Measurements from ENCODE around the gene WEE1. TPM values are rescaled to one million over a fixed set of nuclear protein-coding genes. Genes with fewer than 3 reads are reported as not detected.

The WEE1 gene
- total and polyA plus RNA-seq, 10 of the 15 experiments (the other 5 are each of a cell fraction or from before 2014, with no cell fraction given), result 13.8 to 69.5 (median 45.4) TPM

DNA sequence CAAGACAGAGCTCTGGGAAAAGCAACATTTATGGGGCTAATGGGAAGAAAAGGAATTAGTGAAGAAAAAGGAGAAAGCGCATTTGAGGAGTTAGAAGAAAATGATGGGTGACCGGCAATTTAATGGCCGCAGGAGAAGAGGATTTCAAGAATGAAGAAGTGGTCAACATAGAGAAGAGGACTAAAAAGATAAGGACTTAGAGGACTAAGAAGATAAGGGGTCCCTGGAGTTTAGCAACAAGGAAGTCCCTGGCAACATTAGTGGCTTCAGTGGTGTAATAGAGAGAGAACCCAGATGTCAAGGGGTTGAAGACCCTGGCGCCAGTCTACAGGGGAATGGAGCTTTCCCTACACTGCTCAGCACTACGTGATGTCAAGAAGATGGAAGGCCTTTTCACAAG lies 32.3 kb downstream of the WEE1 start (continued):
- no peak for TF ChIP-seq NFYB (IDR thresholded peaks at IDR 0.05; ENCODE audit: insufficient read depth, low read depth, low read length)
- no peak for TF ChIP-seq SREBF1 (IDR thresholded peaks at IDR 0.05; ENCODE audit: low read length)
- TF ChIP-seq, protein P1, sequence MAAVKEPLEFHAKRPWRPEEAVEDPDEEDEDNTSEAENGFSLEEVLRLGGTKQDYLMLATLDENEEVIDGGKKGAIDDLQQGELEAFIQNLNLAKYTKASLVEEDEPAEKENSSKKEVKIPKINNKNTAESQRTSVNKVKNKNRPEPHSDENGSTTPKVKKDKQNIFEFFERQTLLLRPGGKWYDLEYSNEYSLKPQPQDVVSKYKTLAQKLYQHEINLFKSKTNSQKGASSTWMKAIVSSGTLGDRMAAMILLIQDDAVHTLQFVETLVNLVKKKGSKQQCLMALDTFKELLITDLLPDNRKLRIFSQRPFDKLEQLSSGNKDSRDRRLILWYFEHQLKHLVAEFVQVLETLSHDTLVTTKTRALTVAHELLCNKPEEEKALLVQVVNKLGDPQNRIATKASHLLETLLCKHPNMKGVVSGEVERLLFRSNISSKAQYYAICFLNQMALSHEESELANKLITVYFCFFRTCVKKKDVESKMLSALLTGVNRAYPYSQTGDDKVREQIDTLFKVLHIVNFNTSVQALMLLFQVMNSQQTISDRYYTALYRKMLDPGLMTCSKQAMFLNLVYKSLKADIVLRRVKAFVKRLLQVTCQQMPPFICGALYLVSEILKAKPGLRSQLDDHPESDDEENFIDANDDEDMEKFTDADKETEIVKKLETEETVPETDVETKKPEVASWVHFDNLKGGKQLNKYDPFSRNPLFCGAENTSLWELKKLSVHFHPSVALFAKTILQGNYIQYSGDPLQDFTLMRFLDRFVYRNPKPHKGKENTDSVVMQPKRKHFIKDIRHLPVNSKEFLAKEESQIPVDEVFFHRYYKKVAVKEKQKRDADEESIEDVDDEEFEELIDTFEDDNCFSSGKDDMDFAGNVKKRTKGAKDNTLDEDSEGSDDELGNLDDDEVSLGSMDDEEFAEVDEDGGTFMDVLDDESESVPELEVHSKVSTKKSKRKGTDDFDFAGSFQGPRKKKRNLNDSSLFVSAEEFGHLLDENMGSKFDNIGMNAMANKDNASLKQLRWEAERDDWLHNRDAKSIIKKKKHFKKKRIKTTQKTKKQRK (IDR thresholded peaks at IDR 0.05; ENCODE audit: low read depth, low read length), result no peak

DNA sequence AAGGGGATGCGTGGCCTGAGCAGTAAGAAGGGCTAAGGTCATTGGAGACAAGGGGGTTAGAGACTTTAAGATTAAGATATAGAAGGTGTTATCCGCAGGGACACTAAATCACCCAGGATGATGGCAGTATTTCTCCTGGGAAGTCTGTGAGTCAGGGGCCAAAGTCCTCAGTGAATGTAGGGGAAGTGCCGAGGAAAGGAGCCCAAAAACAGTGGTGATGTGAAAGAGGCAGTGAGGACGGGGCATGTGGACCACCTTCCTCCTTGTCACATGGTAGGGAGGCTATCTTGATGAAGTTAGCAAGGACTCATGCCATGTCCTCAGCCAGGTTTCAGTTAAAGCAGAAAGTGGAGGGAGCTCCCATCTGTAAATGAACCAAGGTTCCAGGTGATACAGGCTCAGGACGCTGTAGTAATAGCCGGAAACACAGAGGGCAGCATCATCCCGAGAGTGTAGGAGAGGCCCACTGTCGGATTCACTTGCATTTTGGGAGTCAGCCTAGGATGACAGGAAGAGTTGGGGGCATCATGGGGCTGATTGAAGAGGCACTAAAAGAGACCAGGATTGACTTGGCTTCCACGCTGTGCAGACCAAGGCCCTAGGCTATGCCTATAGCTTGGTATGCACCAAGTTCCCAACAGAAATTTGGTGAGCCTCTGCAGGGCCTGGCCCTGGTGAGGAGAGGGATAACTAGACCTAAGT lies 33.5 kb downstream of the WEE1 start:
- peak; percentile 39 for ATAC-seq
- Histone ChIP-seq H4K20me1 (ENCODE audit: control insufficient read depth, insufficient read depth) (no peaks in the 10 kb centered on the region), H3K79me2 (ENCODE audit: control insufficient read depth, insufficient read depth, low read length) (no peaks in the 10 kb centered on the region), H3K9me3 (replicated peaks; ENCODE audit: control insufficient read depth, insufficient read depth, low read length) (no peaks in the 10 kb centered on the region; the same call in 2 of the 3 replicates), H3K27me3 (replicated peaks in 1 of 2; ENCODE audit: control insufficient read depth in 2 of 2, insufficient read depth in 2 of 2, low read length in 1 of 2) (no peaks in the 10 kb centered on the region; a peak in 1 of 4 replicates), H3K27ac (ENCODE audit: control insufficient read depth, insufficient read depth) (no peak overlapping the region), H2AFZ (ENCODE audit: control insufficient read depth, low read depth, low read length) (no peak overlapping the region), H3K4me1 (ENCODE audit: control insufficient read depth, insufficient read depth, low read length) (peaks cover 27% of the 10 kb centered on the region), H3K36me3 (ENCODE audit: control insufficient read depth in 2 of 2, insufficient read depth in 2 of 2, low read length in 1 of 2) (no peaks in the 10 kb centered on the region), H3K9ac (ENCODE audit: control insufficient read depth, insufficient read depth, low read length) (no peak overlapping the region), H3K4me2 (ENCODE audit: control insufficient read depth, insufficient read depth) (no peak overlapping the region), H3K4me3 (no peak overlapping the region)
- intact Hi-C loops (cut with micrococcal nuclease; ENCODE audit: unreplicated experiment), result no loop called here
- POLR2A ChIA-PET, result interaction anchor here (1.5 kb wide), 1 partner anchor 30 kb away, joined by 4 read pairs; no protein-coding TSS in a partner anchor
- RAD21 ChIA-PET (ENCODE audit: unreplicated experiment), result interaction anchor here (1.0 kb wide), 1 partner anchor 31 kb away, joined by 4 read pairs; no protein-coding TSS in a partner anchor
- 80% methylated on average over 9 of the region's 9 CpGs for WGBS (ENCODE audit: insufficient coverage, insufficient replicate concordance, low lambda C conversion rate, missing lambda C conversion rate)
- in situ Hi-C loops (cut with MboI), result no loop called here
- no TSS peak for BruUV-seq (replicated peaks)
- CTCF ChIA-PET, result interaction anchor here (0.8 to 1.5 kb wide), 3 partner anchors 31 to 142 kb away, joined by 3 to 6 read pairs (median 3); no protein-coding TSS in a partner anchor
- no peak for FAIRE-seq
- SMC1A ChIA-PET (ENCODE audit: uncharacterized antibody, unreplicated experiment), result interaction anchor here (0.6 to 2.0 kb wide), 3 partner anchors 10 to 143 kb away, joined by 3 to 4 read pairs (median 3); no protein-coding TSS in a partner anchor
- DNase-seq (ENCODE audit: low read depth, low spot score), result no peak
- TF ChIP-seq ELK1 (IDR thresholded peaks at IDR 0.05; ENCODE audit: low read depth, low read length) (no peak), IKZF2 (IDR thresholded peaks at IDR 0.05) (no peak), NFXL1 (IDR thresholded peaks at IDR 0.05; ENCODE audit: borderline replicate concordance) (no peak), RELA (IDR thresholded peaks at IDR 0.05; ENCODE audit: borderline replicate concordance, partially characterized antibody) (no peak), YBX1 (IDR thresholded peaks at IDR 0.05) (no peak), STAT1 (conservative IDR thresholded peaks at IDR 0.05) (no peak), FOS (IDR thresholded peaks at IDR 0.05; ENCODE audit: borderline replicate concordance, extremely low read depth, insufficient read length) (no peak), ZNF622 (IDR thresholded peaks at IDR 0.05) (no peak), ASH2L (IDR thresholded peaks at IDR 0.05; ENCODE audit: borderline replicate concordance, low read depth) (no peak), YY1 (IDR thresholded peaks at IDR 0.05; ENCODE audit: low read depth, low read length) (no peak), PML (IDR thresholded peaks at IDR 0.05; ENCODE audit: low read length) (no peak), SIN3A (IDR thresholded peaks at IDR 0.05; ENCODE audit: low read depth, low read length) (no peak), ZNF274 (IDR thresholded peaks at IDR 0.05; ENCODE audit: insufficient read depth, insufficient read length) (no peak), IKZF1 (conservative IDR thresholded peaks at IDR 0.05) (no peak), BMI1 (IDR thresholded peaks at IDR 0.05; ENCODE audit: borderline replicate concordance) (no peak), TAF1 (IDR thresholded peaks at IDR 0.05; ENCODE audit: borderline replicate concordance, low read depth, low read length) (no peak), NR2F1 (conservative IDR thresholded peaks at IDR 0.05) (no peak), CREB1 (IDR thresholded peaks at IDR 0.05; ENCODE audit: low read depth) (no peak)

Measured in GM12878 (cell line).